Measurements from ENCODE around the gene MEGF6.
"Not testable (repeated sequence)": the region's sequence is repeated elsewhere in the genome, so short reads cannot be mapped to it uniquely, and the experiment has no call there.

The MEGF6 gene

DNA sequence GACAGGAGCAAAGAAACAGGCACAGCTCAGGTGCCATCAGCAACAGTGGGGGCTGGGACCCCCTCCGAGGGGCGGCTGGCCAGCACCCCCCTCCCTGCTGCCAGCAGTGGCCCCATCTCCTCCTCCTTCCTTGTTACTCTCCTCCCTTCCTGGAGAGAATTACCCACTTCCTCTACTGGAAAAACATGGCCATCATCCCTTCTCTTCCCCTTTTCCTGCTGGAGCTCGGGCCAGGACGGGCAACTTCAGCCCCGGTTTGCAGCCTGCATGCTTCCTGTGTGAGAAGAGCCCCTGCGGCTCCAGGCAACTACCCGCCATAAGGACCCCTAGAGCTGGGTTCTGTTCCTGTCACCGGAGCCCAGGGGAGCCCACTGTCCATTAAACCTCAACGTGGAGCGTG, 17.6 kb downstream of the MEGF6 start:
- Histone ChIP-seq H3K9ac (ENCODE audit: low read depth in 1 of 2, low read length in 2 of 2) (no peak overlapping the region), H3K27ac (ENCODE audit: low read depth in 2 of 2, low read length in 2 of 2) (no peak overlapping the region), H3K4me1 (ENCODE audit: control insufficient read depth in 2 of 2, insufficient read depth in 2 of 2, low read length in 2 of 2) (peaks cover 6 to 7% of the 10 kb centered on the region in 2 donors), H3K27me3 (ENCODE audit: control insufficient read depth in 2 of 2, insufficient read depth in 2 of 2, low read length in 2 of 2) (no peaks in the 10 kb centered on the region), H3K4me3 (ENCODE audit: low read length in 2 of 2) (no peak overlapping the region), H3K9me3 (ENCODE audit: control insufficient read depth in 2 of 2, low read length in 2 of 2) (no peaks in the 10 kb centered on the region), H3K36me3 (ENCODE audit: control insufficient read depth in 2 of 2, insufficient read depth in 2 of 2, low read length in 2 of 2) (no peaks in the 10 kb centered on the region)

DNA sequence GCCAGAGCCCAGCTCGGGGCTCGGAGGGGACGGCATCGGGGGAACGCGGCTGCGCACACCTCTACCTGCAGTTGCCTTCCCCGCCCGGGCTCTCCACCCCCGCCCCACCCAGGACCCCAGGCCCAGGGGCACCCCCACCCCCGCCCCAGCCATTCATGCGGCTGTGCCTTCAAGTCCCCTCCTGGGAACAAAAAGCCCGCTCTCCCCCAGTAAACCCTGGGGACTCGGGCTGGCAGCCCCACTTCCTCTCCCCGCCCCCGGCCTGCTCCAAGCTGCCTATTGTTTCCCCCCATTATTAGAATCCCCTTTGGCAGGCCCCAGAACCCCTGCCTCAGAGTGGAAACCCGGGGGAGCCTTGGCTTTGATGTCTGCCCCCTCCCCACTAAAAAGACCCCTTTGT, 18.0 kb downstream of the MEGF6 start:
- no peak overlapping the region for H3K4me3 ChIP-seq (ENCODE audit: low read length in 2 of 2)
- no peaks in the 10 kb centered on the region for H3K36me3 ChIP-seq (ENCODE audit: control insufficient read depth in 2 of 2, insufficient read depth in 2 of 2, low read length in 2 of 2)
- no peak overlapping the region for H3K27ac ChIP-seq (ENCODE audit: low read depth in 2 of 2, low read length in 2 of 2)
- H3K9me3 ChIP-seq (ENCODE audit: control insufficient read depth in 2 of 2, low read length in 2 of 2): no peaks in the 10 kb centered on the region
- H3K9ac ChIP-seq (ENCODE audit: low read depth in 1 of 2, low read length in 2 of 2): no peak overlapping the region
- peaks cover 5 to 6% of the 10 kb centered on the region in 2 donors for H3K4me1 ChIP-seq (ENCODE audit: control insufficient read depth in 2 of 2, insufficient read depth in 2 of 2, low read length in 2 of 2)
- H3K27me3 ChIP-seq (ENCODE audit: control insufficient read depth in 2 of 2, insufficient read depth in 2 of 2, low read length in 2 of 2): no peaks in the 10 kb centered on the region

DNA sequence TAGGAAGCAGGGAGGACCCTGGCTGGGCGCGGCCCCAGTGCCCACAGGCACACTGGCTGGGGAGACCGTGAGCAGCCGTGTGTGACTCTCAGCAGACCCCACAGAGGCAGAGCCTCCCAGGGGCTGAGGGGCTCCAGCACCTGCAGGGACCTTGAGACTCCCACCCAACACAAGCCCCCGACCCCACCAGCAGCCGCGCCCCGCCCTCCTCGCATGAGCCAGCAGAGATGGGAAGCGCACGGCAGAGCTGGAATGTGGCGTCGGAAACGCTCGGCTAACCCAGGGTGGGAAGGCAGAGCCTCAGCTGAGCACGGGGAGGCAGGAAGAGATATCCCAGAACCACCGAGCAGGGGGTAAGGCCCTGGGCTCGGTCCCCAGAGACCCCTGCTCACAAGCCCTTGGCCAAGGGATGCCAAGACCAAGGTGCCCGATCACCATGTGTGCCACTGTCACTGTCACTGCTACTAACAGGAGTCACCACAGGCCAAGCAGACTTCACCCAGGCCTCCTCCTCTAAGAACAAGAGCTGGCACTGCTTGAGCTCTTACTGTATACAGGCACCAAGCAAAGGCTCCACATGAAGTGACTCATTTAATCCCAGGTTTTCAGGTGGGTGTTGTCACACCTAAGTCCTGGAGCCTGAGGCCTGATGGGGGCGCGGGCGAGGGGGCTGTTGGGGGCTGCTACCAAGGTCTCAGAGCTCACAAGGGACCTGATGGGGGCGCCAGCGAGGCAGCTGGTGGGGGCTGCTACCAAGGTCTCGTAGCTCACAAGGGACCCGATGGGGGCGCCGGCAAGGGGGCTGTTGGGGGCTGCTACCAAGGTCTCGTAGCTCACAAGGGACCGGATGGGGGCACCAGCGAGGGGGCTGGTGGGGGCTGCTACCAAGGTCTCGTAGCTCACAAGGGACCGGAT, 20.1 kb downstream of the MEGF6 start:
- Histone ChIP-seq H3K9me3 (ENCODE audit: control insufficient read depth in 2 of 2, low read length in 2 of 2) (no peaks in the 10 kb centered on the region), H3K4me1 (ENCODE audit: control insufficient read depth in 2 of 2, insufficient read depth in 2 of 2, low read length in 2 of 2) (no peaks in the 10 kb centered on the region), H3K27me3 (ENCODE audit: control insufficient read depth in 2 of 2, insufficient read depth in 2 of 2, low read length in 2 of 2) (no peaks in the 10 kb centered on the region), H3K27ac (ENCODE audit: low read depth in 2 of 2, low read length in 2 of 2) (no peak overlapping the region), H3K36me3 (ENCODE audit: control insufficient read depth in 2 of 2, insufficient read depth in 2 of 2, low read length in 2 of 2) (no peaks in the 10 kb centered on the region), H3K9ac (ENCODE audit: low read depth in 1 of 2, low read length in 2 of 2) (no peak overlapping the region), H3K4me3 (ENCODE audit: low read length in 2 of 2) (no peak overlapping the region)

DNA sequence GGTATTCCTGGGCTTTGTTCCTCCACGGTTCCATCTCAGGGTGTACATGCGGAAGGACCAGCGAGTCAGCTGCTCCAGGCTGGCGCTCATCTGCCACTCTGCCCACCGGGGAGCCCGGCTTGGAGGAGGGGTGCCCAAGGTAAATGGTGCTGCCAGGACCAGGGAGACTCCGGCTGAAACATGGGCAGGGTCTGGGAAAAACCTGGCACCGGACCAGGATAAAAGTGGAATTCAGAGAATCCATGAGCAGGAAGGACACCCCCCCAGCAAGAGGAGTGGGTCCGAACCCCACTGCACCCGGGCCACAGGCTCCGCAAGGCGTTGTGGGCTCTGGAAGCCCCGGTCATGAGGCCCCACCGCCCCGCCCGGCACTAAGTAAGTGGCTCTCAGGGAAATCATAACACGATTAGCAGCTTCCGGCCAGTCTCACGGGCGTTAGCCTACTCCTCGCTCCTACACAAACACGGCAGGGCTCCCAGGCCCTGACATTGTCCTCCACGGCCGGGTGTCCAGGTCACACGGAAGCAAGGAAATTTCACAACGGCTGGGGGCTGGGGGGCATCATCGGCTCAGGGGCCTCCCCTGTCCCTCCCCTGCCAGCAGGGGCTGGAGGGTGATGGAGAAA, 21.1 kb downstream of the MEGF6 start:
- Histone ChIP-seq H3K36me3 (ENCODE audit: control insufficient read depth in 2 of 2, insufficient read depth in 2 of 2, low read length in 2 of 2) (no peaks in the 10 kb centered on the region), H3K4me1 (ENCODE audit: control insufficient read depth in 2 of 2, insufficient read depth in 2 of 2, low read length in 2 of 2) (no peaks in the 10 kb centered on the region), H3K9ac (ENCODE audit: low read depth in 1 of 2, low read length in 2 of 2) (no peak overlapping the region), H3K9me3 (ENCODE audit: control insufficient read depth in 2 of 2, low read length in 2 of 2) (no peaks in the 10 kb centered on the region), H3K27me3 (ENCODE audit: control insufficient read depth in 2 of 2, insufficient read depth in 2 of 2, low read length in 2 of 2) (no peaks in the 10 kb centered on the region), H3K27ac (ENCODE audit: low read depth in 2 of 2, low read length in 2 of 2) (no peak overlapping the region), H3K4me3 (ENCODE audit: low read length in 2 of 2) (no peak overlapping the region)

DNA sequence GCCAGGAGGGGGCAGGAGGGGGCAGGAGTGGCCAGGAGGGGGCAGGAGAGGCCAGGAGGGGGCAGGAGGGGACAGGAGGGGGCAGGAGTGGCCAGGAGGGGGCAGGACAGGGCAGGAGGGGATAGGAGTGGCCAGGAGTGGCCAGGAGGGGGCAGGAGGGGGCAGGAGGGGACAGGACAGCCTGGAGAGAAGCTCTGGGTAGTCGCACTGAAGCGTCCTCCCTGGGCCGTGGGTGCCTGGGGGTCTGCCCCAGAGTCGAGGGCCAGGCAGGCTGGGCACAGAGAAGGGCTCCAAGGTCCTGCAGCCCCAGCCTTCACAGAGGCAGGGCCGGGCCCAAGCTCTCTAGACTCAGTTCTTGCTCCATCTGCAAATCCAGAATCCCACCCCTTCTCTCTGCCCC, 22.9 kb downstream of the MEGF6 start:
- no peak overlapping the region for H3K27ac ChIP-seq (ENCODE audit: low read depth in 2 of 2, low read length in 2 of 2)
- no peak overlapping the region for H3K4me3 ChIP-seq (ENCODE audit: low read length in 2 of 2)
- H3K9me3 ChIP-seq (ENCODE audit: control insufficient read depth in 2 of 2, low read length in 2 of 2): no peaks in the 10 kb centered on the region
- no peaks in the 10 kb centered on the region for H3K4me1 ChIP-seq (ENCODE audit: control insufficient read depth in 2 of 2, insufficient read depth in 2 of 2, low read length in 2 of 2)
- no peaks in the 10 kb centered on the region for H3K27me3 ChIP-seq (ENCODE audit: control insufficient read depth in 2 of 2, insufficient read depth in 2 of 2, low read length in 2 of 2)
- H3K9ac ChIP-seq (ENCODE audit: low read depth in 1 of 2, low read length in 2 of 2): no peak overlapping the region
- H3K36me3 ChIP-seq (ENCODE audit: control insufficient read depth in 2 of 2, insufficient read depth in 2 of 2, low read length in 2 of 2): no peaks in the 10 kb centered on the region

DNA sequence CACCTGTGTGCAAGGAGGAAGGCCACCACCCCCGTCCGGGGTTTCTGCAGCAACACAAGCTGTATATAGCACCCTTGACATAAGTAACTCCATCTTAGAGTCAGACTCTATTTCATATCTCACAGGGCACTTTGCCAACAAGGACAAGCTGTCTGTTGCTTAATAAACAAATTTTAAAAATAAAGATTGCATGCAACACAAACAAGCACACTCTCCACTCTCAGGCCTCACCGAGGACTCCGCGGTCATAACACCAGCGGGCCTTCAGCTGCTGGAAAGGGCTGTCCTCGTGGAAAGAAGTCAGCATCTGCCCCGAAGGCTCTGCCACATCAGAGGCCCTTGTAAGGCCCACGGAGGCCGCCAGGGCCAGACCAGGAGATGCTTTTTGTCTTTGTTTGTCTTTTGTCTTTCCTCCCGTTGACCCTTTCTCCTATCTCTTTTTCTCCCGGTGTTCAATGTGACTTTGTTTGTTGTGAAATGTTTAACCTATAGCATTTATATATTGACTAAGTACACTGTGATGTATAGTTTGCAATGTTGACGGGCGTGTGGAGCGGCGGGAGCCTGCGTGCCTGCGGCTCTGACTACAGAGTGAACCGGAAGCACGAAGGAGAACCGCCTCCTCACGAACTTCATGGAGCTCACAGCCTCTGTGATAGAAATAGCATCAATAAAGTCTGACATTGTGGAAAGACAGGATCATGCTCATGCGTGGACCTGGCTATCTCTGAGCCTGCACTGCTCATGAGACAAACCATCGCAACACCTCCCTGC, 24.1 kb downstream of the MEGF6 start:
- no peaks in the 10 kb centered on the region for H3K27me3 ChIP-seq (ENCODE audit: control insufficient read depth in 2 of 2, insufficient read depth in 2 of 2, low read length in 2 of 2)
- no peaks in the 10 kb centered on the region for H3K36me3 ChIP-seq (ENCODE audit: control insufficient read depth in 2 of 2, insufficient read depth in 2 of 2, low read length in 2 of 2)
- H3K4me3 ChIP-seq (ENCODE audit: low read length in 2 of 2): no peak overlapping the region
- no peaks in the 10 kb centered on the region for H3K4me1 ChIP-seq (ENCODE audit: control insufficient read depth in 2 of 2, insufficient read depth in 2 of 2, low read length in 2 of 2)
- no peak overlapping the region for H3K9ac ChIP-seq (ENCODE audit: low read depth in 1 of 2, low read length in 2 of 2)
- no peaks in the 10 kb centered on the region for H3K9me3 ChIP-seq (ENCODE audit: control insufficient read depth in 2 of 2, low read length in 2 of 2)
- H3K27ac ChIP-seq (ENCODE audit: low read depth in 2 of 2, low read length in 2 of 2): no peak overlapping the region

DNA sequence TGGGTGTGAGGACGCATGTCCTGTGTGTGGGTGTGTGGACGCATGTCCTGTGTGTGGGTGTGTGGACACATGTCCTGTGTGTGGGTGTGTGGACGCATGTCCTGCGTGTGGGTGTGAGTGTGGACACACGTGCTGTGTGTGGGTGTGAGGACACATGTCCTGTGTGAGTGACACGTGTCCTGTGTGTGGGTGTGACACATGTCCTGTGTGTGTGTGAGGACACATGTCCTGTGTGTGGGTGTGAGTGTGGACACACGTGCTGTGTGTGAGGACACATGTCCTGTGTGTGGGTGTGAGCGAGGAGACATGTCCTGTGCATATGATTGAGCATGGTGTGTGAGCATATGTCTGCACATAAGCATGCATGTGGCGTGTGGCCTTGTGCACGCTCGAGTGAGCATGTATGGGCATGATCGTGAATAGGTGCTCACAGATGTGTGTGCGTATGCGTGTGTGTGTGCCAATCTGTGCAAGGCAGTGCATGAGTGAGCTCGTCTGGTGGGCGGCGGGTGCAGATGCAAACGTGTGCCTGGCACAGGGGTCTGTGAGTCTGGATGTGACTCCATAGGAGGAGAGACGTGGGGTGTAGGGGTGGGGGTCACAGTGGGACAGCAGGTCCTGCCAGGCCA, 25.3 kb downstream of the MEGF6 start:
- no peaks in the 10 kb centered on the region for H3K9me3 ChIP-seq (ENCODE audit: control insufficient read depth in 2 of 2, low read length in 2 of 2)
- H3K9ac ChIP-seq (ENCODE audit: low read depth in 1 of 2, low read length in 2 of 2): no peak overlapping the region
- no peak overlapping the region for H3K4me3 ChIP-seq (ENCODE audit: low read length in 2 of 2)
- no peaks in the 10 kb centered on the region for H3K27me3 ChIP-seq (ENCODE audit: control insufficient read depth in 2 of 2, insufficient read depth in 2 of 2, low read length in 2 of 2)
- no peak overlapping the region for H3K27ac ChIP-seq (ENCODE audit: low read depth in 2 of 2, low read length in 2 of 2)
- H3K36me3 ChIP-seq (ENCODE audit: control insufficient read depth in 2 of 2, insufficient read depth in 2 of 2, low read length in 2 of 2): no peaks in the 10 kb centered on the region
- no peaks in the 10 kb centered on the region for H3K4me1 ChIP-seq (ENCODE audit: control insufficient read depth in 2 of 2, insufficient read depth in 2 of 2, low read length in 2 of 2)

DNA sequence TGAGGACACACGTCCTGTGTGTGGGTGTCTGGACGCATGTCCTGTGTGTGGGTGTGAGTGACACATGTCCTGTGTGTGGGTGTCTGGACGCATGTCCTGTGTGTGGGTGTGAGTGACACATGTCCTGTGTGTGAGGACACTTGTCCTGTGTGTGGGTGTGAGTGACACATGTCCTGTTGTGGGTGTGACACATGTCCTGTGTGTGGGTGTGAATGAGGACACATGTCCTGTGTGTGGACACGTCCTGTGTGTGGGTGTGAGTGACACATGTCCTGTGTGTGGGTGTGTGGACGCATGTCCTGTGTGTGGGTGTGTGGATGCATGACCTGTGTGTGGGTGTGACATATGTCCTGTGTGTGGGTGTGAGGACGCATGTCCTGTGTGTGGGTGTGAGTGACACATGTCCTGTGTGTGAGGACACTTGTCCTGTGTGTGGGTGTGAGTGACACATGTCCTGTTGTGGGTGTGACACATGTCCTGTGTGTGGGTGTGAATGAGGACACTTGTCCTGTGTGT, 25.9 kb downstream of the MEGF6 start:
- not testable (repeated sequence) for H3K4me3 ChIP-seq (ENCODE audit: low read length in 2 of 2); H3K9ac ChIP-seq (ENCODE audit: low read depth in 1 of 2, low read length in 2 of 2); H3K27ac ChIP-seq (ENCODE audit: low read depth in 2 of 2, low read length in 2 of 2); H3K4me1 ChIP-seq (ENCODE audit: control insufficient read depth in 2 of 2, insufficient read depth in 2 of 2, low read length in 2 of 2); H3K9me3 ChIP-seq (ENCODE audit: control insufficient read depth in 2 of 2, low read length in 2 of 2); H3K36me3 ChIP-seq (ENCODE audit: control insufficient read depth in 2 of 2, insufficient read depth in 2 of 2, low read length in 2 of 2); H3K27me3 ChIP-seq (ENCODE audit: control insufficient read depth in 2 of 2, insufficient read depth in 2 of 2, low read length in 2 of 2)

DNA sequence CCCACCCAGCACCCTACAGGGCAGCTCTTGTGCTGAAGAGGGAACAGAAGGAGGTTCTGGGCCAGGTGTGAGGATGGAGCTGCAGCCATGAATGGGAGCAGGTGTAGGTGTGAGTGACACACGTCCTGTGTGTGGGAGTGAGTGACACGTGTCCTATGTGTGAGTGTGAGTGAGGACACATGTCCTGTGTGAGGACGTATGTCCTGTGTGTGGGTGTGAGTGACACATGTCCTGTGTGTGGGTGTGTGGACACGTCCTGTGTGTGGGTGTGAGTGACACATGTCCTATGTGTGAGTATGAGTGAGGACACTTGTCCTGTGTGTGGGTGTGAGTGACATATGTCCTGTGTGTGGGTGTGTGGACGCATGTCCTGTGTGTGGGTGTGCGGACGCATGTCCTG, 26.4 kb downstream of the MEGF6 start:
- Histone ChIP-seq H3K27me3 (ENCODE audit: control insufficient read depth in 2 of 2, insufficient read depth in 2 of 2, low read length in 2 of 2) (no peaks in the 10 kb centered on the region), H3K4me3 (ENCODE audit: low read length in 2 of 2) (no peak overlapping the region), H3K9ac (ENCODE audit: low read depth in 1 of 2, low read length in 2 of 2) (no peak overlapping the region), H3K9me3 (ENCODE audit: control insufficient read depth in 2 of 2, low read length in 2 of 2) (no peaks in the 10 kb centered on the region), H3K36me3 (ENCODE audit: control insufficient read depth in 2 of 2, insufficient read depth in 2 of 2, low read length in 2 of 2) (no peaks in the 10 kb centered on the region), H3K4me1 (ENCODE audit: control insufficient read depth in 2 of 2, insufficient read depth in 2 of 2, low read length in 2 of 2) (no peaks in the 10 kb centered on the region), H3K27ac (ENCODE audit: low read depth in 2 of 2, low read length in 2 of 2) (no peak overlapping the region)
